Pulmonary artery endothelial cell (primary cell): ENCODE measurements around the gene GPX3. TPM values are rescaled to one million over a fixed set of nuclear protein-coding genes. Genes with fewer than 3 reads are reported as not detected.

Source experiments
- DNase-seq: peaks from one replicate; pipeline ENCODE4 v3.0.0-alpha.2; 2011; ENCODE audit warnings: low read depth, low spot score
- total RNA-seq: library from RNA; depleted of rRNA; stranded (reverse); fragments of >200 nt; gene quantifications from 2 replicates; pipeline ENCODE4 v1.2.3, GENCODE V29; 2014

Gene GPX3
- total RNA-seq, 1 donor from 2014 or later = 6.3 TPM

DNA sequence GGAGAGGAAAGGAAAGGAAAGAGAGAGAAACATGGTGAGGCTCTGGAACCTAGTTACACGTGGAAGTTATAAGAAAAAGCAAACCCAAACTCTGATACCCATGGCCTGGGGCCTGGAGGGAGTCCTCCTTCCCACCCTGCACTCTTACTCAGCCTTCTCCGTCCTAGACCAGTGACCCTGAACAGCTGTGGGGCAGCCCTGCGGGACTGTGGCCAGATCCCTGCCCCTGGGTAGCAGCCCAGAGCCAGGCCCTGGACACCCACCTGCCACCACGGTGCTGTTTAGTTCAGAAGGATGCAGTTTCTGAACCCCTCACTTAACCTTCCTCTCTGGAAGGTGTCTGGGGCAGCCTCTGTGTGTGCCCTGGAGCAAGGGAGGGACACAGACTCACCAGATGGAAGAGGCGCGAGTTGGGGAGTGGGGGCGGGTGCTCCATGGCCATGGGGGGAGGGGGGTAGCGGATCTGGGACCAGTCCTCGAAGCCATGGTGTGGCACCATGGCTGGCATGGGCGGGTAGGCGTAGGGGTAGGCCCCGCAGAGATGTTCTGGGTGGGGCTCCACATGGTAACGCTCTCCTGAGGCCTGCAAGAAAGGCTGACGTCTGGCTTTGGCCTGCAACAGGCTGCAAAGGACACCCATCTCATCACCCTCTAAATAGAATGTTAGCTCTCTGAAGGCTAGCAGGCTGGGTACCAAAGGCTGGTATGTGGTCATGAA, 13.0 kb downstream of the GPX3 start:
- DNase-seq = no peak

GRCh38 chr5:151034422-151035379, 14.3 kb downstream of the GPX3 start:
- no peak for DNase-seq

DNA sequence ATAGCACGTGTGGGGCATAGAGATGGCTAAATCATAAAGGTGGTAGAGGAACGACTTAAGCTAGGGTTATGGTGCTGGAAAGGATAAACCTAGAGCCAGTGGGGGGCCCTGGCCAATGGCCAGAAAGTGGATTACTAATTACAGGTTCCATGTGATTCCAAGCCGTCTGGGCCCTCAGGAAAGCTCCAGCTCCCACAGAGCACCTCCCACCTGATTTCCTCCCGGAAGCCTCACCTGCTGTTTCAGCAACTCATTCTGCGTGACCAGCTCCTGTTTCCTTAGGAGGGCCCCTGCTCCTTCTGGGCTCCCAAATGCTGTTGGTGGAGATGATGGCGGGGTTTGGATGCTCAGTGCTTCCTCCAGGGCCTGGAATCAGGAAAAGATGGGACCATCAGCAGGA, 16.2 kb downstream of the GPX3 start:
- no peak for DNase-seq

DNA sequence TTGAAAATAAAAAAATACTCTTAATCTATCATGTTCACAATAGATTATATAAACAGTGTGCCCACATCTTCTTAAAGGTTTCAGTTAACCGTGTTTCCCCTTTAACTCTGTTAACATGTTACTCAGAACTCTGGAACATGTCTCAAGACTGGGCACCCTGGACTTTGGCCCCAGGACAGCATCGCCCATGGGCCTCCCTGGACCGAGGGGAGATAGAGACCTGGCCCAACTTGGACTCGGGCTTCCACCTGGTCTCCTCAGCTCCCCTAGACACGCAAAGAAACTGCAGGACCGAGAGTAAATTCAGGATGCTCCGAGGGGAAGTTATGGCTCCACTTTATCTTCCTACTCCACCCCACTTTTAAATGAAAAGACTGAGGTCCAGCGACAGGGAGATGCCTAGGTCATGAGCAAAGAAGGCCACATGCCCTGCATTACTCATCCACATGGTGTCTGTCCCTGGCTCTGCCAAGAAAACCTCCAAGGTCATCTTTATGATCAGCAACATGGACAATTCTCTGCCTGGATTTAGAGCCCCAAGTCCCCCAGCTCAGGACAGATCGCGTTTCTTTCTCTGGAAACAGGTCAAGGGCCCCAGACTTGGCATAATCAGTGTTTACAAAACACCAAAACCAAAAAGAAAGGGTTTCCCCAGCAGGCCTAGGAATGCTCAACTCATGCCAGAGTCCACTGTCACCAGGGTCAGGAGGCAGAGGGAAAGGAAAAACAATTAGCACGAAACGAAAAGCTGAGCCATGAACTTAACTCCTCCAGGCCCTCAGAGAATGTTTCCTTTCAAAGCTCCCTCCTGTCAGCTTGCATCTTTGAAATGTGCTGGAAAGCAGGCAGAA, 17.4 kb downstream of the GPX3 start:
- peak; percentile 66 for DNase-seq

DNA sequence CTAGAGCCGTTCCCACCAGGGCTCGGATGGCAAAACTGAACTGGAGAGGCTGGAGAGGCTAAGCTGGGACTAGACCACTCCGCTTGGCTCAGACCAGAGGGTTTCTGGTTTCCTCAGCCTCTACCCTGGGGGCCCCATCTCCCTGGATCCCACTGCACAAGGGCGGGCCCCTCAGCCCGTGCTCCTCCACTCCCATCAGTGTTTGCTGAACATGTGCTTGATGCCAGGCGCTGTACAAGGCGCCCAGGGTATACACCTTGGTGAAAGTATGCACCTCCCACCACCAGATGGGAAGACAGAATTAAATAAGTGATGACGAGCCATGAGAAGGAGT, 18.0 kb downstream of the GPX3 start:
- no peak for DNase-seq

DNA sequence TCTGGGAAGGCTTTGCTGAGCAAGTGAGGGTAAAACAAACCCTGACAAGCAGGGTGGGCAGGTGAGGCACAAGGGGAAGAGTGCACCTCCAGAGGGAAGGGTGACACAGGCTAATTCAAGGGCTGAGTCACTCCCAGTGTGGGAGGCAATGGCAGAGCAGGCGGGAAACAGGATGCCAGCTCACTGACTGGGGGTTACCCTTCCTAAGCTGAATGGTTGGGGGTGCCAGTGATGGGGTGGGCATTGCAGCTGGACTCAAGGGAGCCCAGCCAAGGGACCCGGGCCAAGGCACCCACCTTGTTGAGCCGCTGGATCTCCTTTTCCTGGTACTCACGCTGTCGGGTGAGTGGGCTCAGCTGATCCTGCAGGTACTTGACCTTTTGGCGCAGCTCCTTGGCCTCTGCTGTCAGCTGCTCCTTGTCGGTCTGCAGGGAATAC, 18.4 kb downstream of the GPX3 start:
- no peak for DNase-seq

- DNase-seq = no peak
These were observed 19.3 kb downstream of the GPX3 start for GRCh38 chr5:151039665-151040064.

DNA sequence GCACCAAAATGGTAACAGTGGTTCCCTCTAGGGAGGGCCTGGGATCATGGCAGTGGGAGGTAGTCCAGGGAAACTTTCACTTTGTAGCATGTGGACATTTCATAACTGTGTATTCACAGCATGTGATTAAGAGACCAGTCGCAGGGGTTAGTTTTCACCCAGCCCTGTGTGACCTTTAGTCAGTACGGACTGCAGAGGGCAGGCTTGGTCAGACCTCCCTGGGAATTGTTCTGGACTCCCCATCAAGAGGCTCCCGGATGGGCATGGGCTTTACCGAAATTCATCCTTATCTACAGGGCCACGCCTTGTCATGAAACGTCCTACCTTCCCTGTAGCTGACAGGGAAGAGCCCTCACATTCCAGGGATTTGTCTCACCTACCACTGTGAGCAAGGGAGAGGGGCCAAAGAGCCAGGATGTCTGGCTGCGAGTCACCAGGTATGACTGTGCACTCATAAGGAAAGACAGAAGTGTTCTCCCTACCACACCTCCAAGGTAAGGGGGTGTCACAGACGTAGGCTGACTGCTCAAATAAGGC, 19.9 kb downstream of the GPX3 start:
- DNase-seq = no peak

GRCh38 chr5:151041577-151042268, 21.3 kb downstream of the GPX3 start:
- DNase-seq = no peak

- DNase-seq = no peak
These were observed 22.2 kb downstream of the GPX3 start for GRCh38 chr5:151042453-151043093.

DNA sequence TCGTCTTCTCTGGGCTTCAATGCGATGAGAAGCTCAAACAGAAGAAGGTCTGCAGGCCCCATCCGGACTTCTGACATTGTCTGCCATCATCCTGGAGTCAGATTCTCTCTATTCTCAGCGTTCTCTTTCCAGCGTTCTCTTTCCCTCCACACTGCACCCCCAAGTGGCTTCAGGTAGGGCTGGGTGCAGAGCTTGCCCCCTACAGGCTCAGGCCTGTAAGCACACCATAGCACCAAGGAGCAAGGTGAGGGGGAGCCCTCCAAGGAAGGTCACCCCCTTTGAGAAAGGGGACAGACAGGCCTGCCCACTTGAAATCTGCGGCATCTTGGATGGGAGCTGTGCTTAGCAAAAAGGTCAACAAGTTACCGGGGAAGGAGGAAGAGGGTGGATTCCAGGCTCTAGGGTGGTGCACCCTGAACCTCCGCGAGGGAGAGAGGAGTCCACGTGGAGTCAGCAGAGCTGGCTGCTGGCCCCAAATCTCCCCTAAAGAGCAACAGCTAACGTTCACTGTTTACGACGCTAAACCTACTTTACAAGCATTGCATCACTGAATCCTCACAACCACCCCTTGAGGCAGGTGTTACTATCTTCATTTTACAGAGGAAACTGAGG, 27.5 kb downstream of the GPX3 start:
- no peak for DNase-seq

- no peak for DNase-seq
These were observed 28.1 kb downstream of the GPX3 start for GRCh38 chr5:151048526-151048925.

DNA sequence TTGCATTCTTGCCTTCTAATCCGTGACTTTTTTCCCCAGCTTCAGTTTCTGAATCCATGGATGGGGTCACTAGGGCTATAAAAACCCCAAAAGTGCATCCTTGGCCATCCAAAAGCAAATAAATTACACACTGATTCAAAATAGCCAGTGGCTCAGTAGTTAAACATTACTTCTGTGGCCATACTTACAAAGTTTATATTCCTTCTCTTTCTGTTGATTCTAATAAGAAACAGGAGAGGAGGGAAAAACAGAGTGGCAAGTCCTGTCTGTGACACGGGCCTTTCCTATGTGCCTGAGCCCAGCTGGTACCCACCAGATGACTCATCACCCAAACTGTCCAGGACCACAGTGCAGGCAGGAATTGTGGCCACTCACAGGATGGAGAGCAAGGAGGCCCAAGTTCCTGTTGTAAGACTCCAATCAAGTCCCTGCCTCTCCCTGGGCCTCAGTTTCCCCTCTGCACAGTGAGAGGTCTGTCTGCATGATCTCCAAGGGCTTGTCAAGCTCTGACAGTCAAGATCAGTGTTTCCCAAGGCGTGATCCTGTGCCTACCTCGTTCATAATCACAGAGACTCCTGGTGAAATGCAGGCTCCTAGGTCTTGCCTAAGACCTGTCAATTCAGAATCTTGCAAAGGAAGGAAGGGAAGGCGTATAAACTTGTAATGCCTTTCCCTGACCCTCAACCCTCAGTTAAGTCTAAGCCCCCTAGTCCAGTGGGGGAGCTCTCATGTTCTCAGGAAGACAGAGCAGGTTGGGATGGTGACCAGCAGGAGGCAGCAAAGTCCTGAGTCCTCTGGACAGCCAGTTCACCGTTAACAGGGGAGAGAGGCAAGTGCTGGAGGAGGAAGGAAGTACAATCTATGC, 30.9 kb downstream of the GPX3 start:
- peak; percentile 57 for DNase-seq

GRCh38 chr5:151051931-151052608, 31.7 kb downstream of the GPX3 start:
- DNase-seq = no peak

GRCh38 chr5:151052836-151053235, 32.4 kb downstream of the GPX3 start:
- DNase-seq = no peak

- no peak for DNase-seq
These were observed 33.5 kb downstream of the GPX3 start for GRCh38 chr5:151053796-151054462.

GRCh38 chr5:151054709-151055108, 34.3 kb downstream of the GPX3 start:
- no peak for DNase-seq

DNA sequence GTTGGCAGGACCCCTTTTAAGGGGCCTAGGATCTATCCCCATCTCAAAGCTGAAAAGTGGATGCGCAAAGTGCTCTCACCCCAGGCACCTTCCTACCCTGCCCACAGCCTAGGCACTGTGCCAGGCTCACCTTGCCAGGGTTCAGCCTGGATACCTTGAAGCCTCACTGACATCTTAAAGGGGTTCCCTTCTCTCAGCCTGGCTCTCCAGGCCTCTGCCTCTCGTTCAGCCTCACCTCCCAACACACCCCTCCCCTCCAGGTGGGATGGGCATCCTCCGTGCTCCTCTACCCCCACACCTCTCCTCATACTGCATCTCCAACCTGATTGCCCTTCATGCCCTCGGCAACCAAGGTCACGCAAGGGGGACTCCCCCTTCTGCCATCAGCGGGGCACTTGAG, 34.9 kb downstream of the GPX3 start:
- DNase-seq = no peak
